Adrenal gland (tissue), 5 donors: ENCODE results near the gene LEPROT.

Experiments
- CTCF ChIP-seq, 6 experiments: fragments of 450-650 bp in 4 of 6; fragments of 200-600 bp in 2 of 6; sonication (generic) in 1 of 6; IDR thresholded peaks; 1 replicate in 5 of 6; 2 replicates in 1 of 6; pipeline versions ENCODE4 v1.5.1 to v1.8.0; 2016 to 2021; ENCODE audit warnings: antibody characterized with exemption in 6 of 6, mild to moderate bottlenecking in 2 of 6, moderate library complexity in 1 of 6
- POLR2A ChIP-seq, 2 donors: fragments of 450-650 bp; IDR thresholded peaks; one replicate each; pipeline ENCODE4 v1.6.1; 2017; ENCODE audit warnings: antibody characterized with exemption in 2 of 2, mild to moderate bottlenecking in 2 of 2, moderate library complexity in 1 of 2
- donor health status: DM: no; HTN: no; CAD: no.

GRCh38 chr1:65429806-65430205, 9.3 kb downstream of the LEPROT start:
- TF ChIP-seq CTCF (IDR thresholded peaks at IDR 0.05) (no peak), POLR2A (IDR thresholded peaks at IDR 0.05) (peak in 1 of 2 donors; percentile 41)
